Measurements from ENCODE around the gene UBE2E1.

The UBE2E1 gene

DNA sequence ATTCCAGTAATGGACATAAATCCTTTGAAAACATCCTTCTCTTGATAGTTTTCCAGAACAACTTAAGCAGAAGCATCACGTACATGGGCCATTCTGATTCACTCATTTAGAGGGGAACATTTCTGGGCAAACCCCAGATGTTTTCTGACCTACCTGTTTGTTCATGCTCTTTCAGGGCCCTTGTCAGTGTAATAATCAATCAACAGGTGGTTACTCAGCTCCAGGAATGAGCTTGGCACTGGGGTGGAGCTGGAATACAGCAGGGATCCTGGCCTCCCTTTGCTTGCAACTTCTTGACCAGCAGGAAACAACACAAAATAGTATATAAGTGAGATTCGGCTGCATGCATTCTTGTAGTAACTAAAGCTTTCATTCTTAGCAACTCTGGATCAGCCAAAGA, 9.2 kb upstream of the UBE2E1 start:
- no peak for DNase-seq

DNA sequence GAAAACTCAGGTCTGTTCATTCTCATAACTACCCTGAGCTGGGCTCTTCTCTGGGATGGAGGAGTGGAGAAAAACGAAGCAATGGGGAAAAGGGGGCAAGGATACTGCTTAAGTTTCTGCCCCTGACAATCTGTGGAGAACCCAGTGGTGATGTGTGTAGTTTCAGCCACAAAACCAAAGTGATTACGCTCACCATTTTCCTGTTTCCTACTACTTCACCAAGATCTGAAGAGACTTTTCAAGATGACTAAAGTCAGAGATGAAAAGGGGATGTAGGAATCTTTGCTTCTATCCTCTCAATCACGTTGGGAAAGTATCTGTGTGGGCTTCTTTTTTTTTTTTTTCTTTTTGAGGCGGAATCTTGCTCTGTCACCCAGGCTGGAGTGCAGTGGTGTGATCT, 8.3 kb upstream of the UBE2E1 start:
- no peak for DNase-seq

DNA sequence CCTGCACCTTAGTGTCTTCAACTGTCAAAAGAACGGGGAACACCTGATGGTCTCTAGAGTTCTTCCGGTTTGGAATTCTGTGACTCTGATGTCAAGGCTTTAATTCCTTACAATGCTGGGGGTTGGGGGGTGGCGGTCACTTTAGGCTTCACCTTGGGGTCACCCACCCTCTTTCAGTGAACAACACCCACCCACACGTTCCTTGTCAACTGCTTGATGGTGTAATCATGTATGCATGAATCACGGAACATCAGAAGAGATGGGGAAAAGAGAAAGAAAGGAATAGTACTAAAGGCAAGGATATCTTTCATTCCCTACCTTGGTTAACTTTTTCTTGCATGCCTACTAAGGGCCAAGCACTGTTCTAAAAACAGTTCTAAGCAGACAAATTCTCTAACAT, 7.3 kb upstream of the UBE2E1 start:
- no peak for DNase-seq

- no peak for DNase-seq
Measured at GRCh38 chr3:23798876-23799275, 6.9 kb upstream of the UBE2E1 start.

DNA sequence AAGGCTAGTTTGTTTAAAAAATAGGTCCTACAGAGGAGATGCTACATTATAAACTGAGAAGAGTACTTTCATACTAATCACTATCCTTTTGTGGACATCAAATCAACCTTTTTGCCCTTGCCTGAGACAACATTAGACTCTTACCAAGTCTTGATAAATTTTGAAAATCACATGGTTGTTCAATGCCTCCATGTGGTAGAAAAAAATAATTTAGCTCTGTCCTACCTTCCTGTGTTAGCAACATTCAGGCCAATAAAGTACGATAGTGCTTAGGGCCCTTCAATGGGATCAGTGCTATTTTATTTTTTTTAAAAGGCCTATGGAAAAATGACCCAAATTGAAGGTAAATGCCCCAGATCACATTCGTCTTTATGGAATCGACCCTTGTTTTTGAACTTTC, 5.0 kb upstream of the UBE2E1 start:
- DNase-seq, result no peak

DNA sequence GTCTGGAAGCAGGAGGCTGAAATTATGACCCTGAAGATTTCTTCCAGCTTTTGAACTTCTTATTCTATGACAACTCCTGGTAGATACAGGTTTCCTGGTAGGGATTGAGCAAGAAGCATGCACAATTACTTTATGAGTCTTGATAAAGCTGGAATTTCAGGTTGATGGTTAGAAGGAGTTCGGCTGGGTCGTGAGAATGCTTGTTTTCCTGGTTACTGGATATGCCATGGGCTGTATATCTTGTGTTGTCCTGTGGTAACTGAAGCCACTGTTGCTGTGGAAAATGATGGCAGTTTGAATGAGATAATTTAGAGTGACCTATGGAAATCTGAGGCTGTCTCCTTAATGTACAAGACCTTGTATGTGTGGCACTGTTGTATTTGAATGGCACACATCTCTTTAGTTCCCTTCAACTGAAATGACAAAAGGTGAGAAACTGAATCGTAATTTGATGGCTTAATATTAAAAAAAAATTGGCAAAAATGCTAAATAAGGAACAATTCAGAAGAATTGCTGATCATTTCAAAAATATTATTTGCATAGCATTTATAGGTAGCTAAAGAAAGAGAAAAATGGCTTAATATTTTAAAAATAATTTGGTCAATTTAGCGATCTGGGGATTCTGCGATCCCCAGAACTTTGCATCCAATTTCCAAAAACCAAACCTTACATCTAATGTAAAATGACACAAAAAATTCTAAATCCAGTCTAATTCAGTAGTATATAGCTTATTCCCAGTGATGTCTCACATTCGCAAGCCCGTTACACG, 1.1 kb upstream of the UBE2E1 start:
- DNase-seq, result no peak

- DNase-seq, result no peak
Measured at GRCh38 chr3:23805210-23805632, 534 bp upstream of the UBE2E1 start.

- DNase-seq, result no peak
Measured at GRCh38 chr3:23806534-23807423, 1.0 kb downstream of the UBE2E1 start.

- DNase-seq, result no peak
Measured at GRCh38 chr3:23807424-23808015, 1.8 kb downstream of the UBE2E1 start.

GRCh38 chr3:23808525-23808924, 2.8 kb downstream of the UBE2E1 start:
- DNase-seq, result no peak

- no peak for DNase-seq
Measured at GRCh38 chr3:23809294-23809693, 3.5 kb downstream of the UBE2E1 start.

DNA sequence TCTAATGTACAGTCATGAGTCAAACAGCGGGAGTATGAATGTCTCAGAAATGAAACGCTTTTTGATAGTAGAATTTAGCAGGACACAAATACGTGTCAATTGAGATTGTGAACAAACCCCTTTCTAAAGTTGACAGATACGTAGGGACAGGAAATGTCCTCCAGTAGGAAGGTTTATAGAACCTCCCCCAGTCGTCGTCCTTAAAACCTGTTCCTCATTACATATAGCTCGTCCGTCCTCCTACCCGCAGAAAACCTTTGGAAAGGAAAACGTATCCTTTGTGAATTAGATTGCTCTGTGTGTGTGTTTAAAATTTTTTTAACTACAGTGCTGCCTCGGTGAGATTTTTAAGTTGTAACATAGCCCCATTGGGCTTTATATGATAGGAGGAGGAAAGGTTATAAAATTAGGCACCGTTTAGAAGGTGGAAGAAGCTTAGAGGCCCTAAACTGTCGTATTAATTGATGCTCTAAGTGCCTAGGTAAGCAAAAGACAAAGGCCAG, 4.1 kb downstream of the UBE2E1 start:
- peak; percentile 15 for DNase-seq

- peak; percentile 43 for DNase-seq
Measured at GRCh38 chr3:23810343-23811184, 4.8 kb downstream of the UBE2E1 start.

DNA sequence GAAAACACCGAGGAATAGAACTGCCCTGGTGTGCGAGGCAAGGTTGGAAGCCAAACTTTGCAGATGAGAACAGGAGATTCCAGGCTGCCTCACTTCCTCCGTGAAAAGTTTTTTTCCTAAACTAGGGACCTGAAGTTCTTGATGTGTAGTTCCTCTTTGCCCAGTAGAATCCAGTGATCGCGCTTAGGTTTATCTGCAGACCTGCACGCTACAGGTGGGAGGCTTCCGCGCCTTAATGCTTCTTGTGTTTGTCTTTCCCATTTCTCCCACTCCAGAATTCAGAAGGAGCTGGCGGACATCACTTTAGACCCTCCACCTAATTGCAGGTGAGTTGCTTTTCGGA, 5.4 kb downstream of the UBE2E1 start:
- DNase-seq, result no peak

GRCh38 chr3:23811919-23812318, 6.2 kb downstream of the UBE2E1 start:
- DNase-seq, result no peak

GRCh38 chr3:23815879-23816278, 10.1 kb downstream of the UBE2E1 start:
- DNase-seq, result no peak

DNA sequence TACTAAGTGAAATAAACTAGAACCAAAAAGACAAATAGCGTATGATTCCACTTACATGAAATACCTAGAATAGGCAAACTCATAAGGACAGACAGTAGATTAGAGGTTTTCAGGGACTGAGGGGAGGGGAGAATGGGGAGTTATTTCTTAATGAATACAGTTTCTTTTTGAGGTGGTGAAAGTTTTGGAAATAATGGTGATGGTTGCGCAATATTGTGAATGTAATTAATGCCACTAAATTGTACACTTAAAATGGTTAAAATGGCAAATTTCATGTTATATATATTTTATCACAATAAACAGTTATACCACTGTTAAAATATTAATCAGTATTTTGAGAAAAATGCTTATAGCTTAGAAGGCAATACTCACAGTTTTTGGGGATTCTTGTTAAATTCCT, 11.0 kb downstream of the UBE2E1 start:
- no peak for DNase-seq

- DNase-seq, result no peak
Measured at GRCh38 chr3:23817508-23818223, 11.9 kb downstream of the UBE2E1 start.

- DNase-seq, result no peak
Measured at GRCh38 chr3:23819599-23820360, 14.0 kb downstream of the UBE2E1 start.

GRCh38 chr3:23820888-23821287, 15.1 kb downstream of the UBE2E1 start:
- DNase-seq, result no peak

DNA sequence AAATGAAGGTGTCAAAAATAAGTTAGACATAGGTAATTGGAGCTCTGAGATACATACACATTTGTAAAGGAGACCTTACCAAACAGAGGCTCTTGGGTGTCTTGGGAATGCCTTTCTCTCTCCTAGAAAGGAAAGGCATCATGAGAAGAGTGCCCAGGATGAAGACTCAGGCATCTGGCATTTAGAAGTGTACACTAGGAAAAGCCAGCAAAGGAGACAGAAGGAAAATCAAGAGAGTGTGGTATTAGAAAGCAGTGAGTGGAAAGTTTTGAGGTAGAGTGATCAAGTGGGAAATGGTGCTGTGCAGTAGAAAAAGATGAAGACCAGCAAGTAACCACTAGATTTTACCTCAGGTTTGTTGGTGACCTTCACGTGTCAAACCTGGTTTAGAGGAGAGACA, 16.1 kb downstream of the UBE2E1 start:
- DNase-seq, result no peak

Measured in CD4-positive, alpha-beta T cell treated with Interleukin-10 for 1 hour (primary cell).